Bronchial epithelial cell (primary cell): Measurements from ENCODE around the gene A3GALT2. TPM values are rescaled to one million over a fixed set of nuclear protein-coding genes. Genes with fewer than 3 reads are reported as not detected.
A peak's percentile ranks its signal among the peaks of the same experiment; 100 is the strongest.

Experiments
- DNase-seq: peaks from one replicate; pipeline ENCODE4 v3.0.0-alpha.2; 2010; ENCODE audit warnings: low read depth
- FAIRE-seq: peaks from 2 replicates; lab custom pipeline; 2011; peaks lifted over from hg19 to GRCh38; lab: Jason Lieb, UNC
- H3K27me3 ChIP-seq: 2 replicates; pipeline ENCODE4 v1.5.1; 2011; ENCODE audit warnings: low read length; ENCODE audit not compliant: control insufficient read depth, insufficient read depth
- H3K36me3 ChIP-seq: 2 replicates; pipeline ENCODE4 v1.5.1; 2011; ENCODE audit warnings: low read length; ENCODE audit not compliant: control insufficient read depth, insufficient read depth
- H3K4me3 ChIP-seq: 2 replicates; pipeline ENCODE4 v1.5.1; 2011; ENCODE audit warnings: mild to moderate bottlenecking, low read depth, low read length, control low read depth
- CTCF ChIP-seq: IDR thresholded peaks from 2 replicates; pipeline ENCODE4 v1.5.1; 2011; ENCODE audit warnings: mild to moderate bottlenecking, moderate library complexity, low read length, control low read depth, inconsistent platforms; ENCODE audit not compliant: insufficient read depth, severe bottlenecking
- total RNA-seq: library from RNA; depleted of rRNA; stranded (reverse); fragments of >200 nt; gene quantifications from 2 replicates; pipeline ENCODE4 v1.2.1, GENCODE V29; 2014

Gene A3GALT2
- total RNA-seq, 1 donor from 2014 or later = not detected

- no peak for DNase-seq
- peaks cover 4% of the 10 kb centered on the region for H3K36me3 ChIP-seq
- H3K27me3 ChIP-seq = no peaks in the 10 kb centered on the region
- H3K4me3 ChIP-seq = peak overlapping the region; percentile 79
- TF ChIP-seq CTCF = no peak
- no peak for FAIRE-seq
These were observed 29.8 kb upstream of the A3GALT2 start for GRCh38 chr1:33350611-33351280.

- FAIRE-seq = no peak
- Histone ChIP-seq H3K36me3 (peaks cover 4% of the 10 kb centered on the region), H3K4me3 (peak overlapping the region; percentile 79), H3K27me3 (no peaks in the 10 kb centered on the region)
- no peak for TF ChIP-seq CTCF
- peak; percentile 48 for DNase-seq
These were observed 29.1 kb upstream of the A3GALT2 start for GRCh38 chr1:33349778-33350610.

- Histone ChIP-seq H3K27me3 (no peaks in the 10 kb centered on the region), H3K4me3 (peak overlapping the region; percentile 79), H3K36me3 (peaks cover 3% of the 10 kb centered on the region)
- DNase-seq (no peak), FAIRE-seq (no peak)
- TF ChIP-seq CTCF = no peak
These were observed 28.3 kb upstream of the A3GALT2 start for GRCh38 chr1:33349081-33349759.

GRCh38 chr1:33348676-33349080 lies 27.8 kb upstream of the A3GALT2 start:
- FAIRE-seq = no peak
- Histone ChIP-seq H3K27me3 (no peaks in the 10 kb centered on the region), H3K4me3 (peak overlapping the region; percentile 79), H3K36me3 (peaks cover 1% of the 10 kb centered on the region)
- no peak for TF ChIP-seq CTCF
- no peak for DNase-seq

- Histone ChIP-seq H3K27me3 (no peaks in the 10 kb centered on the region), H3K36me3 (peaks cover 1% of the 10 kb centered on the region), H3K4me3 (peak overlapping the region; percentile 79)
- DNase-seq (peak; percentile 40), FAIRE-seq (no peak)
- TF ChIP-seq CTCF = no peak
These were observed 27.3 kb upstream of the A3GALT2 start for GRCh38 chr1:33348194-33348593.
